HG03432 (cell line): ENCODE measurements around the gene CLIP2.
"Not testable (repeated sequence)": the region's sequence is repeated elsewhere in the genome, so short reads cannot be mapped to it uniquely, and the experiment has no call there.

Source experiments
- ATAC-seq: cut with Tn5 transposase; IDR thresholded peaks from one replicate; pipeline ENCODE4 v1.9.1; 2021; ENCODE audit warnings: mild to moderate bottlenecking, moderate library complexity; ENCODE audit not compliant: unreplicated experiment

The CLIP2 gene

DNA sequence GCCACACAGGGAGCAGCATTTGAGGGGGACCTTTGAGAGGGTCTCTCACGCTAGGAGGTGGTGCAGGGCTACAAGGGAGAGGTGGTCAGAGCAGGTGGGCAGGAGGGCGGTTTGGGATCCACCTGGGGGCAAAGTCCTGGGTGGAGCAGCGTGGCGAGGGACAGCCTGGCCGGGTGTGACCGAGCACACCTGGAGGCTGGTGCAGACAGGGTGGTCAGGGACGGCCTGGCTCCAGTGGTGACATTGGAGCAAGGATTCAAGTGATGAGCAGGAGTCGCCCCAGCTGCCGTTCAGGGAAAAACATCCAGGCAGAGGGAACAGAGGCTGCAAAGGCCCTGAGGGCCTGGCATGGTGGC lies 36.0 kb downstream of the CLIP2 start:
- ATAC-seq, result no peak

DNA sequence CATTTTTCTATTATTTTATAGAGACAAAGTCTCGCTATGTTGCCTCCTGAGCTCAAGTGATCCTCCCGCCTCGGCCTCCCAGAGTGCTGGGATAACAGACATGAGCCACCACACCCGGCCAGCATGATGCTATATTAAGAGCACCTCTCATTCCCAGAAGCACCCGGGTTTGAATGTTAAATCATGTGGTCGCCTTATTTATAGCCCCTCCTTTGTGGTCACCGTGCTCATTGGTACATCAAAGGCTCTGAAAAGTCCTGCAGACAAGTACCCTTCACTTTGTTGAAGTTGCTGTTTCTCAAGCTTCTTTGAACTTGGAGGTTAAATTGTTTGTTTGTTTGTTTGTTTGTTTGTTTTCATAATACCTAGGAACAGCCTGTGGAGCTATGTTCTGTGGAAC lies 40.0 kb downstream of the CLIP2 start:
- no peak for ATAC-seq

DNA sequence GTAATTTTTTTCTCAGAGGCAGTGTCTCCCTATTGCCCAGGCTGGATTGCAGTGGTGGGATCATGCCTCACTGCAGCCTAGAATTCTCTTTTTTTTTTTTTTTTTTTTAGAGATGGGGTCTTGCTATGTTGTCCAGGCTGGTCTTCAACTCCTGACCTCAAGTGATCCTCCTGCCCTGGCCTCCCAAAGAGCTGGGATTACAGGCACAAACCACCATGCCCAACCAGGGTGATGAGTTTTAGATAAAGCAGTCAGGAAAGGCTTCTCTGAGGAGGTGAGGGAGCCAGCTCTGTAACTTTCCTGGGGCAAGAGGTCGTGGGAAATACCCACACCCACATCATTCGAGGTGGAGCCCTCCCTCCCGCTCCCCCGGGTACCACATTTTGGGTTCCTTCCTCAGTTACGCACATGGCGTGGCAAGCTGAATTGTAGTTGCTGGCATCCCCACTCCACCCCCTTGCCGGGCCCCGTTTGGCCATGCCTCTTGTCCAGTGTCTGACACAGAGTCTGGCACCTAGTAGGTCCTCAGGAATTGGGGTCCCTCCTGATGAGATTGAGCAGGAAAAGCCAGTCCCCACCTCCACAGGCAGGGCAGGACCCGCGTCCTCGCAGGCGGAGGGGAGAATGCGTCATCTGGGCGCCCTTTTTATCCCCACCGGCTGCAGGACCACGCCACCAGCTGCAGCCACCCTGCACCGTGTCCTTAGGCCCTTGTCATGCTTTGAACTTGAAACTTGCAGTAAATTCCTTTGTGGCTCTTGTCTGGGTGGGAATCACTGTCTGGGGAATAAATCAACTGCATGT lies 43.4 kb downstream of the CLIP2 start:
- no peak for ATAC-seq

DNA sequence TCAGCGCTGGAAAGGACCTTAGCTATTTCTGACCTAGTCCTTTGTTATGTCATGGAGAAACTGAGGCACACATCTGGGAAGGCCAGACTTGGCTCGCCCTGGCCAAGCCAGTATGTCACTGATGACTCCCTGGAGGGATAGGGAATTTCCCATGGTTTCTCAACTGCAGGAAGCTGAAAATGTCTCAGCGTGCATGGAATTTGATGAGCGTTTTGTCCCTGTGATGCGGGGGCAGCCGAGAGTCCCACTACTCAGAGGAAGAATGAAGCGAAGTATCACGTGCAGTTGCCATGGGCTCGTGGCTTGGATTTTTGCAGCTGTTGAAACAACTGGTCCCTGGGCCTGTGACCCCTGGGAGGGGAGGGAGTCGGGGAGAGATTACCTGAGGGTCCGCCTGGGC lies 44.8 kb downstream of the CLIP2 start:
- ATAC-seq, result no peak

DNA sequence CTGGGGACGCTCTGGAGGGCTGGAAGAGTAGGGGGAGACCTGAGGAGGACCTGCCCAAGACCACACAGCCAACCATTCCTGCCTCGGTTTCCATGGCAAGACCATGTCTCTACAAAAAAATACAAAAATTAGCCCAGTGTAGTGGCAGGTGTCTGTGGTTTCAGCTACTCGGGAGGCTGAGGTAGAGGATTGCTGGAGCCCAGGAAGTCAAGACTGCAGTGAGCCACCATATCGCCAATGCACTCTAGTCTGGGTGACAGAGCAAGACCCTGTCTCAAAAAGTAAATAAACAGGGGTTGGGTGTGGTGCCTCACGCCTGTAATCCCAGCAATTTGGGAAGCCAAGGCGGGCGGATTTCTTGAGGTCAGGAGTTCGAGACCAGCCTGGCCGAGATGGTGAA lies 48.7 kb downstream of the CLIP2 start:
- ATAC-seq, result no peak

DNA sequence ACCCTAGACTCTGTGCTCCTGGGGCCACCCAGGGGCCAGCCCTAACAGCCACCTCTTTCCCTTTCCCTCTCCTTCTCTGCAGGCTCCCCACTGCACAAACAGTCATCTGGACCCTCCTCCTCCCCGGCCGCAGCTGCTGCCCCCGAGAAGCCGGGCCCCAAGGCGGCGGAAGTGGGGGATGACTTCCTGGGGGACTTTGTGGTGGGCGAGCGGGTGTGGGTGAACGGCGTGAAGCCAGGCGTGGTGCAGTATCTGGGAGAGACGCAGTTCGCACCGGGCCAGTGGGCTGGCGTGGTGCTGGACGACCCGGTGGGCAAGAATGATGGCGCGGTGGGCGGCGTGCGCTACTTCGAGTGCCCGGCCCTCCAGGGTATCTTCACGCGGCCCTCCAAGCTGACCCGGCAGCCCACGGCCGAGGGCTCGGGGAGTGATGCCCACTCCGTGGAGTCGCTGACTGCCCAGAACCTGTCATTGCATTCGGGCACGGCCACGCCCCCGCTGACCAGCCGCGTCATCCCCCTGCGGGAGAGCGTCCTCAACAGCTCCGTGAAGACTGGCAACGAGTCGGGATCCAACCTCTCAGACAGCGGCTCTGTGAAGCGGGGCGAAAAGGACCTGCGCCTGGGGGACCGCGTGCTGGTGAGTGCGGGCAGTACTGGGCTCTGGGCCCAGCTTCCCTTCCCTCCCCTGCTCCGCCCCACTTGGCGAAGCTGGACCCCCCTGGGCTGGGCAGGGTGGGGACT lies 49.3 kb downstream of the CLIP2 start:
- ATAC-seq, result no peak

DNA sequence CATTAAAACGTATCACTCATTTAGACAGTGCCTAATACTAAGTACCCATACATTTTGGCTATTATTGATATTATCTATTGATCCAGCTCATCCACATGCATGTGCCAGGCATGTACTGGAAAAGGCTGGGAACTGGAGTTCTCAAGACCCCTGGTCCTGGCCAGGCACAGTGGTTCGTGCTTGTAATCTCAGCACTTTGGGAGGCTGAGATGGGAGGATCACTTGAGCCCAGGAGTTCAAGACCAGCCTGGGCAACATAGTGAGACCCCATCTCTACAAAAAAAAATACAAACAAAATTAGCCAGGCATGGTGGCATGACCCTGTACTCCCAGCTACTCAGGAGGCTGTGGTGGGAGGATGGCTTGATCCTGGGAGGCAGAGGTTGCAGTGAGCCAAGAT lies 50.4 kb downstream of the CLIP2 start:
- not testable (repeated sequence) for ATAC-seq

DNA sequence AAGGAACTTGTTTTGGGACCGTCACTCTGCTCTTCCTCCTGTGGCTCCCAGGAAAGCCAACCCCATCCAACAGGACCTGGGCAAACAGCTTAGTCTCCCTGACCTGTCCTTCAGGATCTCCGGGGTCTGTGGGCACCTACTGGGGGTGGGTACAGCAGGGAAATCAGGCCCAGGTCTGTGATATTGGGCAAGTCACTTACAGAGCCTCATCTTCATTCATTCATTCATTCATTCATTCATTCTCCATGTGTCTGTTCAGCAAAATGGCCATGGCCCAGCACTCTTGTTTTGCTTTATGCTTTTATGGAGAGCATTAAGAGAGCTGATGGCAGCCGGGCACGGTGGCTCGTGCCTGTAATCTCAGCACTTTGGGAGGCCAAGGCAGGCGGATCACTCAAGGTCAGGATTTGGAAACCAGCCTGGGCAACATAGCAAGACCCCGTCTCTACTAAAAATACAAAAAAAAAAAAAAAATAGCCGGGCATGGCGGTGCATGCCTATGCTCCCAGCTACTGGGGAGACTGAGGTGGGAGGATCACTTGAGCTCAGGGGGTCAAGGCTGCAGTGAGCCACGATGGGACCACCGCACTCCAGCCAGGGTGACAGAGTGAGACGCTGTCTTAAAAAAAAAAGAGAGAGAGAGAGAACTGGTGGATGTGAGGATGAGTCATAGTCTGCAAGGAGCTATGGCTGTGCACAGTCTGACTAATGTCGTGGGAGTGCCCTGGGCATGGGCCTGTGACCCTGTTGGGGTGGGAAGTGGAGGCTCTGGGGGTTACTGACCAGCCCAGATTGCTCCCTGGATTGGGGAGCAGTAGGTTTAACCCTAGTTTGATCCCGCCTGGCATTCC lies 54.3 kb downstream of the CLIP2 start:
- ATAC-seq, result no peak

DNA sequence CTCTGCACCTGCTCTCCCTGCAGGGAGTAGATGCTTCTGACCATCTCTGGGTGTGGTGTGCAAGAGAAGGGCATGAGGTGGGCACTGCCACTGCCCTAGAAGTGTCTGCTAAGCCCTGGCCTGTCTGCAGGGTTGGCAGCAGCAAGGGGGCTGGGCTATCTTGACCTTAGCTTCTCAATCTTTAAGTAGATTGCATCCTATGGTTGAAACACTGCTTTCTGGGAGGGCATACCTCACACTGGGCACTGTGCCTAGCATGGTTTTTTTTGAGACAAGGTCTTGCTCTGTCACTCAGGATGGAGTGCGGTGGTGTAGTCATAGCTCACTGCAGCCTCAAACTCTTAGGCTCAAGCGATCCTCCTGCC lies 54.9 kb downstream of the CLIP2 start:
- no peak for ATAC-seq

DNA sequence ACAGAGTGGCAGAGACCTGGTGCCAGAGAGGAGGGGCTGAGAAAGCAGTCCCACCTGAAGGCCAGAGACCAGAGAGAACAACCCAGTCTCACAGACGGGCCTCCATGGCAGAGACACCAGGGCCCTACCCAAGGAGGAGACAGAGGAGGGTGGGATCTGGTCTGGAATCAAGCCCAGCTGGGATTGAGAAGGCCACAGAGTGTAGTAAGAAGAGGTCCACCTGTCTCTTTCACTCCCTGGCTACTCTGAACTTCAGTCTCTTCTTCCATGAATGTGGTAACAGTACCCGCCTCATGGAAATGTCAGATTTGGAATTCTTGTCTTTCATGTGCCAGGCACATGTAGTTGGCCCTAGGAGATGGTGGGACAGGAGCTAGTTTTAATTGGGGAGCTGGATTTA lies 55.6 kb downstream of the CLIP2 start:
- ATAC-seq, result no peak

DNA sequence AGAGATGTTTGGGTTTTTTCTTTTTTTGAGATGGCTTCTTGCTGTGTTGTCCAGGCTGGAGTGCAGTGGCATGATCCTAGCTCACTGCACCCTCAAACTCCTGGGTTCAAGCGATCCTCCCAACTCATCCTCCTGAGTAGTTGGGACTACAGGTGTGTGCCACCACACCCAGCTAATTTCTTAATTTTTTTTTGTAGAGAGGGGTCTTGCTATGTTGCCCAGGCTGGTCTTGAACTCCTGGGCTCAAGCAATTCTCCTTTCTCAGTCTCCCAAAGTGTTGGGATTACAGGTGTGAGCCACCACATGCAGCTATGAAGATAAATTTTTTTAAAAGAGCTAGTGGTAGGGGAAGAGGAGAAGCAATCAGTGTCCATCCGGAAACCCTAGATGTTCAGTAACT lies 56.8 kb downstream of the CLIP2 start:
- no peak for ATAC-seq

DNA sequence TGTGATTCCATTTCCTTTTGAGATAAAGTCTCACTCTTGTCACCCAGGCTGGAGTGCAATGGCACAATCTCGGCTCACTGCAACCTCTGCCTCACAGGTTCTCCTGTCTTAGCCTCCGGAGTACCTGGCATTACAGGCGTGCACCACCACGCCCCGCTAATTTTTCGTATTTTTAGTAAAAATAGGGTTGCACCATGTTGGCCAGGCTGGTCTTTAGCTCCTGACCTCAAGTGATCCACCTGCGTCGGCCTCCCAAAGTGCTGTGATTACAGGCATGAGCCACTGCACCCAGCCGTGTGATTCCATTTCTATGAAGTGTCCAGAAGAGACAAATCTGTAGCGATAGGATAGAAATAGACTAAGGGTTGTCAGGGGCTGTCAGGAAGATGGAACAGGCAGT lies 60.4 kb downstream of the CLIP2 start:
- ATAC-seq, result no peak

DNA sequence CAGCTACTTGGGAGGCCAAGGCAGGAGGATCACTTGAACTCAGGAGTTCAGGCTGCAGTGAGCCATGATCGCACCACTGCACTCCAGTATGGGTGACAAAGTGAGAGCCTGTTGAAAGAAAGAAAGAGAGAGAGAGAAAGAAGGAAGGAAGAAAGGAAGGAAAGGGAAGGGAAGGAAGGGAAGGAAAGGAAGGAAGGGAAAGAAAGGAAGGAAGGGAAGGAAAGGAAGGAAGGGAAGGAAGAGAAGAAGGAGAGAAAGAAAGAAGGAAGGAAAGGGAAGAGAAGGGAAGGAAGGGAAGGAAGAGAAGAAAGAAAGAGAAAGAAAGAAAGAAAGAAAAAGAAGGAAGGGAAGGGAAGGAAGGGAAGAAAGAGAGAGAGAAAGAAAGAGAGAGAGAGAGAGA lies 61.5 kb downstream of the CLIP2 start:
- ATAC-seq, result no peak

DNA sequence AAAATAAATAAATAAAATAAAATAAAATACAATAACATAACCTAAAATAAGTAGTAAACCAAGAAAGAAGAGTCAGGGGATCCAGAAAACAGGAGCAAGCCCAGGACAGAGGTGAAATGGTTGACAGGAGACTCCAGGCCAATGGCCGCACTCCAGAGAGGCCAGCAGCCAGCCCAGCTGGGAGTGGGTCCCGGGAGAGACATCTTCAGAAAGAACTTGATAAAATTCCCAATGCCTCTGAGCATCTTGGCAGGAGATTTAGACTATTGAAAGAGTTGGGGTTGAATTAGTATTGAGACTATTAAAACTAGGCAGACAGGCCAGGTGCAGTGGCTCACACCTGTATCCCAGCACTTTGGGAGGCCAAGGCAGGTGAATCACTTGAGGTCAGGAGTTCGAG lies 62.6 kb downstream of the CLIP2 start:
- no peak for ATAC-seq

DNA sequence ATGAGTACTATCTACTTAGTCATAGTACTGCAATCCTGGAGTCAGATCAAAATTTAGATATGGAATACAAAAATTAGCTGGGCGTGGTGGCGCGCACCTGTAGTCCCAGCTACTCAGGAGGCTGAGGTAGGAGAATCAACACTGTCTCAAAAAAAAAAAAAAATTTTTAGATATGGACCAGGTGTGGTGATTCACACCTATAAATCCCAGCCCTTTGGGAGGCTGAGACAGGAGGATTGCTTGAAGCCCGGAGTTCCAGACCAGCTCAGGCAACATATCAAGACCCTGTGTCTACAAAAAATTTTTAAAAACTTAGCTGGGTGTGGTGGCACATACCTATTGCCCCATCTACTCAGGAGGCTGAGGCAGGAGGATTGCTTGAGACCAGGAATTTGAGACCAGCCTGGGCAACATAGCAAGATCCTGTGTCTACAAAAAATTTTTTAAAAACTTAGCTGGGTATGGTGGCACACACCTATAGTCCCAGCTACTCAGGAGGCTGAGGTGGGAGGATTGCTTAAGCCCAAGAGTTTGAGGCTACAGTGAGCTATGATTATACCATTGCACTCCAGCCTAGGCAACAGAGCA lies 63.4 kb downstream of the CLIP2 start:
- not testable (repeated sequence) for ATAC-seq

DNA sequence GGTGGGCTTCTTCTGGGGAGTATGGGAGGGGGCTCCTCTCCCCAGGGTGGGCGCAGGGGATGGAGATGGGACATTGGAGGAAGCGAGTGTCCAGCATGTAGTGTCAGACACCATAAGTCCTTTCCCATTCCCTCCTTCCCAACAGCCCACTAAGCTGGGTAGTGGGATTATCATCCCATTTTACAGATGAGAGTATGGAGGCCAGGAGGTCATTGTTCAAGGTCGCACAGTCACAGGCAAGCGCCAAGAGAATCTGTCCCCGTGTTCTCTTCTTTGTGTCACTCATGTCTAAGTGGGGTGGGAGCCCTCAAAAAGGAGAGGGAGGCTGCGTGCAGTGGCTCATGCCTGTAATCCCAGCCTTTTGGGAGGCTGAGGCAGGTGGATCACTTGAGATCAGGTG lies 64.8 kb downstream of the CLIP2 start:
- ATAC-seq, result no peak

DNA sequence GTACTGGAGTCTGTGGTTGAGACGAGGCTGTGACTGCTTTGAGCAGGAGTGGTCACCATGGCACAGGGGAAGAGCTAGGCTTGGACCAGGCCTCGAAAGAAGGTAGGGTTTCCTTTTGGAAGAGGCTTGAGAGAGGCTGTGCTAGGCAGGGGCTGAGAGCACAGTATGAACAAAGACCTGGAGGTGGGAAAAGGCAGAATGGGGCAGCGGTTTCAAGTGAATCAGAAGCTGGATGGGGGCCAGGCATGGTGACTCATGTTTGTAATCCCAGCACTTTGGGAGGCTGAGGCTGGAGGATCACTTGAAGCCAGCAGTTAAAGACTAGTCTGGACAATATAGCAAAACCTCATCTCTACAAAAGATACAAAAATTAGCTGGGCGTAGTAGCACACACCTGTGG lies 65.9 kb downstream of the CLIP2 start:
- no peak for ATAC-seq

DNA sequence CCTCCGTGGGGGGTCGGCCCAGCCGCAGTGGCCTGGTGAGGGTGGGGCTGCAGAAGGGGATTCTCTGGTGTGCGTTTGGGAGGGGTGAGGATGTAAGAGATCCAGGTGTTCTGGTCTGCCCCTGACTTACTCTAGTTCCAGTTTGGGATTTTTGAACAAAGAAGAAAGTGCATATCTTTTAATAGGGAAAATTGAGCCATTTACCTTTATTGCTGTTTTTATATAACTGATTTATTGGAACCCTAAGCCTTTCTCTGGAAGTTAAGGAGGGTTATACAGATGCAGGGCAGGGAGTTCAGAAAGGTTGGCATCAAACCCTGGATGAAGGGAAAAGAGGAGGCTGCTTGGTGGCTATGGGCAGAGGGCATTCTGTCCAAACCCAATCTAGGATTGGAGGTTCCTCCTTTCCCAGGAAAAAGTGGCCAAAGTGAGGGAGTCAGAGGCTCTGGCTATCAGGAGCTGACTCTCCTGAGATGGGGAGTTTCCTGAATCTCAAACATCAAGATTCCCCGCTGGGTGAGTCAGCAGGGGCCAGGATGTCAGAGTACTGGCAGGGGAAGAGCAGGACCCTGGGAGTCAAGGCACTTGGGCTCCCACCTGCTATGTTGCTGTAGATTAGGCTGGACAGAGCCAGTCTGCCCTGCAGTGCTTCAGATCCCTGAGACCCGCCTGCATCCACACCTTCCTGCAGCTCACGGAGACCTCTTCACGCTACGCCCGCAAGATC lies 67.5 kb downstream of the CLIP2 start:
- no peak for ATAC-seq

DNA sequence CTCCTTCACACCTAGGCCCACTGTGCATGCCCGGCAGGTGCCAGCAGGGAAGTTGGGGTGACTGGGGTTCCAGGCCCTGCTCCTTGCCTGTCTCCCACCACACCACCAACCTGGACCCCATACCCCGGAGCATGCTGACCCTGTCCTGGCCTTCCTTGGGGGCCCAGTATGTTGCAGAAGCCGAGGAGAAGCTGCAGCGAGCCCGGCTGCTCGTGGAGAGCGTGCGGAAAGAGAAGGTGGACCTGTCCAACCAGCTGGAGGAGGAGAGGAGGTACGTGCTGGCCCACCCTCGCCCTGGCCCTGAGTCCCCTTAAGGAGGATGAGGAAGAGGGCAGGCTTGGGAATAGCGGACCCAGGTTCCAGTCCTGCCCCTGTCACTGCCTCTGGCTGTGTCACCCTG lies 70.8 kb downstream of the CLIP2 start:
- no peak for ATAC-seq

DNA sequence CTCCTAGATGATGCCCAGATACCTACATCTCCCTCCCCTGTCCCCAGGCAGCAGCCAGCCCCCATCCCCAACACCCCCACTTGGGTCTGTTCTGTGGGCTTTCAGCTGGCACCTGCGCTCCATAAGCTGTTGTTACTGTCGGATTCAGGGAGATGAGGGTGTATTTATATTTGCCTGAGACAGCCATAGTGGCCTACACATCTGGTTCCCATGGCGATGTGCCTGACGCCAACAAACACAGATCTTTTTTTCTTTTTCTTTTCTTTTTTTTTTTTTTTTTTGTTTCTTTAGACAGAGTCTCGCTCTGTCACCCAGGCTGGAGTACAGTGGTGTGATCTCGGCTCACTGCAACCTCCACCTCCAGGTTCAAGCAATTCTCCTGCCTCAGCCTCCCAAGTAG lies 73.1 kb downstream of the CLIP2 start:
- no peak for ATAC-seq

DNA sequence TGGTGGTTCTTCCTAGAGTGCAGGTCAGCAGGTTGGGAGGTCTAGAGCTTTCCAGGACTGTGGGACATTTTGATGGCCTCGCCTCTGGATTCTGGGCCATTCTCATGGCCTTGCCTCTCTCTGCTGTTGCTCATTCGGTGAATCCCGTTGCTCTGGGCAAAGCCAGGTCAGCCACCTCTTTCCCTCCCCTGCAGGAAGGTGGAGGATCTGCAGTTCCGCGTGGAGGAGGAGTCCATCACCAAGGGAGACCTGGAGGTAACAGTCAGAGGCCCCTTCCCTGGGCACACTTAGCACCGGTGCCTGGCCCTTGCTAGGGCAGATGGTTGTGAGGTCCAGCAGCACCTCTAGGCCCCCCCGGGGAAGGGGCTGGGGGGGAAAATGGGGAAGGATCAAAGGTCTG lies 74.9 kb downstream of the CLIP2 start:
- no peak for ATAC-seq
